GM18909 (cell line): ENCODE measurements around the gene LRRC31.

Source experiments
- ATAC-seq: cut with Tn5 transposase; IDR thresholded peaks from one replicate; pipeline ENCODE4 v1.9.1; 2021; ENCODE audit warnings: mild to moderate bottlenecking; ENCODE audit not compliant: unreplicated experiment, poor library complexity

The LRRC31 gene

DNA sequence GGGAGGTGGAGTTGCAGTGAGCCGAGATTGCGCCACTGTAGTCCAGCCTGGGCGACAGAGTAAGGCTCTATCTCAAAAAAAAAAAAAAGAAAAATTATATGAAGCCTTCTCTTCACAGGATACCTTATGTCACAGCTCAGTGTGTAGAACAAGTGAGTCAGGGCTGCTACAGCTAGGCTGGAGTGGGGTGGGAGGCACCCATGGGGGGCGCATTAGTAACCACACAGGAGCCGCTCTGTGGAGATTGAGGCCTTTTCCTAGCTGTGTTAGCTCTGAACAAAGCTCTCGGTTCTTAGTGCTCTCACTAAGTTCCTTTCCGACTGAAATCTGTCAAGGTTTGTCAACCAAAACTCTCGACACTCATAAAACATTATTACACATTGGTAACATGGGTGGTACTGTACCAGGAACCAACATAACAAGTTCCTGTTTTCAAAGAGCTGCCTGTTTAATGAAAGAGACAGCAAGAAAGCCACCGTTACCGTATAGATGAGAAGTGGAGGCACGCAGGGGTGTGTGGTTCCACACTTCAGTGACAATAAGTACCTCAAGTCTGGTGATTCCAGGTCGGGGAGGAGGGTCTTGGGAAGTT, 4.5 kb downstream of the LRRC31 start:
- no peak for ATAC-seq

- no peak for ATAC-seq
These were observed 5.5 kb downstream of the LRRC31 start for GRCh38 chr3:169864270-169864669.

GRCh38 chr3:169863458-169863899, 6.3 kb downstream of the LRRC31 start:
- ATAC-seq, result peak; percentile 70

GRCh38 chr3:169861871-169862270, 7.9 kb downstream of the LRRC31 start:
- ATAC-seq, result no peak

DNA sequence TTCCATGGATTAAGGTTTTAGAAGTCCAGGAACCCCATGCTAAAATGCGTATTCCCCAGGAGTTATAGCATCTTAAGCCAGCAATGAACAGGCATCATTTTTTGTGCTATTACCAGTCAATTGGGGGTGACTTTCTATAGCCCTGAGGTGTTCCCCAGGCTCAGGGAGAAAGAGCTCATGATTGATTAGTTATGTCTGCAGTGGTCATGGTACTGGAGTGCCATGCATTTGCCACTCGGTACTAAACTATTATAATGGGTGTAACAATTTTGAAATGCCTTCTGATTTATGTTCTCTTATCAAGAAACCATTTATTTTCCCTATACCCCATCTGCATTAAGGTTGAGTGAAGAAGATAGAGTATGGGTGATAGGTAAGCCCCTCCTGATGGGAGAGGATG, 11.9 kb downstream of the LRRC31 start:
- no peak for ATAC-seq

- ATAC-seq, result no peak
These were observed 14.2 kb downstream of the LRRC31 start for GRCh38 chr3:169855514-169855913.

DNA sequence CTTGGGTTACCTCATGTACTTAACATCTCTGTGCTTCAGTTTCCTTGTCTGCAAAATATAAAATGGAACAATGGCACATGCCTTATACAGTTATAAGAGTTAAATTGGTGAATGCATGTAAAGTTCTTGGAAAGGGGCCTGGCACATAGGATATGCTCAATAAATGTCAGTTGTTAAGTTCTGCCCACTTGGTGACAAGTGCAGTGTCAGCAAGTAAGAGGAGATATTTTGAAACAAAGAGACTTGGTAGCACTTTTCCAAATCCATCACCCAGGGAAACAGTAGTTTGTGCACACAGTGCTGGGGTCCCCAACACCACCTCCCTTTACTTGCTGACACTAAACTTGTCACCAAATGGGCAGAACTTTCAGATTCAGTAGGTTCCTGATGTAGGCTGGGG, 19.1 kb downstream of the LRRC31 start:
- no peak for ATAC-seq

DNA sequence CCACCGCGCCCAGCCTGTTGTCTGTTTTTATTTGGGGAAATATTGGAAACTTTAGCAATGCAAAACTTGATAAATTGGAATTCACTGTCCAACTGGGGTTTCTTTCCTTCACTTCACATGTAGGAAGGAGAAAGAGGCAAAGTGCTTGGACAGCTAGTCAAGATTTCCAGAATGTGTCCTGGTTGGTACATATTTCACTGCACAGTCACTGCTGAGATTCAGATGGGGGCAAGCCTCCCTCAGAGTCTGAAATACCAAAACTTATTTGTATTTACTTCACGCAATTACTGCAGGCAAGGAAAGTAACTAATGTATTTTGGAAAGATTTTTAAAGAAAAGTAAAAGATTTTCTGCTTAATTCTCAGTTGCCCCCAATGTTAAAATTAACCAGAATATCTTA, 21.0 kb downstream of the LRRC31 start:
- ATAC-seq, result no peak

DNA sequence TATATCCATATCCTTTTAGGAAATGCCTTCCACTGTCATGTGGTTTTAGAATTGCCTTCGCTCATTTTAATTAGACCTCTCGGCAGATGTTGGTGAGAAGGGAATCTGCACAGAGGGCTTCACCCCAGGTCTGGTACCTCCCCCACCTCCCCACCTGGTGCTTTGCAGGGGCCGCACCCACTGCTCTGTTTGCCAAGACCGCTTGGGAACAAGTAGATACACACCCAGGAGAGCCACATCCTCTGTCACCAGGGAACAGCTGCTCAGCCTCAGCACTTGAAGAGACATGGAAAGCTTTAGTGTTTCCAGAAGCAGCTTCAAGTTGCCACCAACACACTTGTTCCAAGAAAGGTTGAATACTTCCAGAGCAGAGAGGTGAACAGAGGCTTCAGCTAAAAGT, 21.8 kb downstream of the LRRC31 start:
- ATAC-seq, result no peak

DNA sequence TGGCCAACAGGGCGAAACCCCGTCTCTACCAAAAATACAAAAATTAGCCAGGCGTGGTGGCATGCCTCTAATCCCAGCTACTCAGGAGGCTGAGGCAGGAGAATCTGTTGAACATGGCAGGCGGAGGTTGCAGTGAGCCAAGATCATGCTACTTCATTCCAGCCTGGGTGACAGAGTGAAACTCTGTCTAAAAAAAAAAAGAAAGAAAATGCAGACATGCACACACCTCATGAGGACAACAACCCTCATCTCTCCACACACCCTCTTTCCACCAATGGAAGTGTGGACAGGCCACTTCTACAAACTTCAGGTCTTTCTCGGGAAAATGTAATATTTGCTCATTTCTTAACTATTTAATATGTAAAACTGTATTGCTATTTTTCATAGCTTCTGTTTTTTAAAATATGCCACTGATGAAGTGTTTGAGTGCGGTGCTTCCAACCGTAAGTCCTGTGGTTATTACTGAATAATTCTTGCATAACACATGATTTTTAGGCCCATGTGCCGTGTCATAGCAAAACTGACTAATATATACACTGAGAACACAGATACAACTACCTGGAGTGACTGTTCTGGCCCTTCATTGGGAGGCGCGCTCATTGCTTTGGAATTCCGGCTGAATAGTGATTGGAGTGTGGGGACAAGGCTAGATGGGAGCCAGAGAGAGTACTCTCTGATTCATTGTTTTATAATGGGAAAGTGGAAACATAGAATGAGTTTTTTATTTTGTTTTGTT, 23.1 kb downstream of the LRRC31 start:
- ATAC-seq, result peak; percentile 97

DNA sequence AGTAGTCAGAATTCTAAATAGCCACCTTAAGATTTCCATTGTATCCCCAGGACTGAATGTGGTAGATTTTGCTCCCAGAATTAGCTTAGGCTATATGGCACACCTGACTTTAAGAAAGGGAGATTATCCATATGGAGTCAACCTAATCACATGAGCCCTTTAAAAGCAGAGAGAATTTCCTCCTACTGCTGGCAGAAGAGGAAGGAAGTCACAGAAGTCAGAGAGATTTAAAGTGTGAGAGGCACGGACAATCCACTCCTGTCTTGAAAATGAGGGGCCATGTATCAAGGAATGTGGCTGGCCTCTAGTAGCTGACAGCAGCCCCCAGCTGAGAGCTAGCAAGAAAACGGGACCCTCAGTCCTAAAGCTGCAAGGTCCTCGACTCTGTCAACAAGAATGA, 26.8 kb downstream of the LRRC31 start:
- no peak for ATAC-seq

DNA sequence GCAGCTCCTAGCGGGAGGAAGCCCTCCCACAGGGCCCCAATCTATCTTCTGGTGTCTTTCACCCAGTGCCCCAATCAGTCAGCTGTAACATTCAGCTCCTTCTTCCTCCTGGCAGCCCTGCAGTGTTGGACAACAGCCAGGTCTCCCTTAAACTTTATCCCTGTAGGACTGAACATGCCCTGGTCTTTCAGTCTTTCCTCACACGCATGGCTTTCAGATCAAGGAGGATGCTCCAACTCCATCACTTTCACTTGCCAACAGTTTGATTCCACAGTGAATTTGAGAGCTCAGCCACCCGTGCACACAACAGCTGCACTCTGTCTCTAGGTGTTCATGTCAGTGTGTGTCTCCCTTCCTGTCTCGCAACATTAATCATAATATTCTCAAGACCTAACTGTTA, 28.6 kb downstream of the LRRC31 start:
- peak; percentile 68 for ATAC-seq

- ATAC-seq, result no peak
These were observed 31.2 kb downstream of the LRRC31 start for GRCh38 chr3:169838511-169839030.

DNA sequence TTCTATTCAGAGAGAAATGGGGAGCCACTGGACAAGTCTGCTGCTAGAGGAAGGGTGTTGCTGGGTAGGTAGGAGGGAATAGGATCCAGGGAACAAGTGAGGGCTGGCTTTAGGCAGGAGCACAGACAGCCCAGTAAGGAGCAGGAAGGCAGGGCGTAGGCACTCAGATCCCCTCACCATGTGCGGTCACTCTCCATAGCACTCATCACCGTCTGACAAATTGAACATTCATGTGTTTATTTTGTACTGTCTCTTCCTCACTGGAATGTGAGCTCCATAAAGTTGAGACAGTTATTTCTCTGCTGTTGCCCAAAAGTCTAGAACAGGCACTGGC, 32.8 kb downstream of the LRRC31 start:
- ATAC-seq, result no peak

DNA sequence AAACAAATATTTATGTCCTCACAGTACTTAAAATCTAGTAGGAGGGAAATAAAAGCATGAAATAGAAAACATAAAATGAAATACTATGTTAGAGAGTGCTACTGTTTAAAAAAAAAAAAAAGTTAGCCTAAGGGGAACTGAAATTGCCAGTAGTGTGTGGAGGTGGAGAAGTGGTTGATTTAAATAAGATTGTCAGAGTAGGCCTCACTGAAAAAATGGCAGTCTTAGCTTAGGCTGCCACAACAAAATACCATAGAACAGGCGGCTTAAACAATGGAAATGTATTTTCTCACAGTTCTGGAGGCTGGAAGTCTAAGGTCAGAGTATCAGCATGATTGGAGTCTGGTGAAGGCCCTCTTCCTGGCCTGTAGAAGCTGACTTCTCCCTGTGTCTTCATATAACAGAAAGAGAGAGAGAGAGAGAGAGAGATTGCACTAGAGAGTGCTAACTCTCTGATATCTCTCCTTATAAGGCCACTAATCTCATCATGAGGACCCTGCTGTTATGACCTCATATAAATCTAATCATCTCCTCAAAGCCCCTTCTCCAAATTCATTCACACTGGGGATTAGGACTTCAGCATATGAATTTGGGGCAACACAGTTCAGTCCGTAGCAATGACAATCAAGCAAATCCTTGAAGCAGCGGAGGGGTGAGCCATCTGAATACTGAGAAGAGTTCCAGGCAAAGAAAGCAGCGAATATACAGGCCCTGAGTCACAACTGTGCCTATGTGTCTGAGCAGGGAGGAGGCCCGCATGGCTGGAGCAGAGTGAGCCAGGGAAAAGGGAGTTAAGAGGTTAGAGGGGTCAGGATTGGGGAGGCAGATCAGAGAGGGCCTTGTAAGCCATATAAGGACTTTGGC, 33.4 kb downstream of the LRRC31 start:
- ATAC-seq, result peak; percentile 88

DNA sequence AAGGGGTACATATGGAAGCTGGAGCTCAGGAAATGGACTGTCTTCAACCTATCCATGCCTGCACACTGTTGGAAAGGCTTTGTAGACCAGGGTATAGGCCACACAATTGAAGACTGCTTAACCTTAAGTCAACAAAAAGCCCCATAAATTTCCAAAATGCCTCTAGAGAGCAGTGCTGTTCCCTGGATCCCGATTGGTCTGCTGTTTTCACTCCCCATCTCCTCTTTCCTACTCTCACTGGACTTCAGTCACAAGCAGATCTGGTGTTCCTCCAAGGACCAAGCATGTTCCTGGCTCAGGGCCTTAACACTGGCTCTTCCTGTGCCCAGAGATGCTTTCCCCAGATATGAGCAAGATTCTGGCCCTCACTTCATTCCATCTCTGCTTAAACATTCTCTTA, 34.2 kb downstream of the LRRC31 start:
- peak; percentile 5 for ATAC-seq

GRCh38 chr3:169827712-169828111, 42.0 kb downstream of the LRRC31 start:
- no peak for ATAC-seq

- no peak for ATAC-seq
These were observed 44.4 kb downstream of the LRRC31 start for GRCh38 chr3:169825316-169825715.

- no peak for ATAC-seq
These were observed 46.8 kb downstream of the LRRC31 start for GRCh38 chr3:169822983-169823382.

DNA sequence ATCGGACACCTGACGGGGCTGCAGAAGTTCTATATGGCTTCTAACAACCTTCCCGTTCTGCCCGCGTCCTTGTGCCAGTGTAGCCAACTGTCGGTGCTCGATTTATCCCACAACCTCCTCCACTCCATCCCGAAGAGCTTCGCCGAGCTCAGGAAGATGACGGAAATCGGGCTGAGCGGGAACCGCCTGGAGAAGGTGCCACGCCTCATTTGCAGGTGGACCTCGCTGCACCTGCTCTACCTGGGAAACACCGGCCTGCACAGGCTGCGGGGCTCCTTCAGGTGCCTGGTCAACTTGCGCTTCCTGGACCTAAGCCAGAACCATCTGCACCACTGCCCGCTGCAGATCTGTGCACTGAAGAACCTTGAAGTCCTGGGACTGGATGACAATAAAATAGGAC, 47.2 kb downstream of the LRRC31 start:
- ATAC-seq, result no peak

DNA sequence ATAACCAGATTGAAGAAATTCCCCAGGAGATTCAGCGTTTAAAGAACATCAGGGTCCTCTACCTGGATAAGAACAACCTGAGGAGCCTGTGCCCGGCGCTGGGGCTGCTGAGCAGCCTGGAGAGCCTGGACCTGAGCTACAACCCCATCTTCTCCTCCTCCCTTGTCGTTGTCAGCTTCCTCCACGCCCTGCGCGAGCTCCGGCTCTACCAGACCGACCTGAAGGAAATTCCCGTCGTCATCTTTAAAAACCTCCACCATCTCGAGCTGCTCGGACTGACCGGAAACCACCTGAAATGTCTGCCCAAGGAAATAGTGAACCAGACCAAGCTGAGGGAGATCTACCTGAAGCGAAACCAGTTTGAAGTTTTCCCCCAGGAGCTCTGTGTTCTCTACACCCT, 47.6 kb downstream of the LRRC31 start:
- no peak for ATAC-seq
